GM12865 (cell line): ENCODE results near the gene B3GAT1.

Experiments
- DNase-seq: peaks from one replicate; pipeline ENCODE4 v3.0.0; 2010; ENCODE audit warnings: low read depth
- H3K4me3 ChIP-seq: 2 replicates; pipeline ENCODE4 v1.5.1; 2011; ENCODE audit warnings: mild to moderate bottlenecking, low read depth, low read length, control low read depth
- CTCF ChIP-seq: IDR thresholded peaks from 2 replicates; pipeline ENCODE4 v1.5.1; 2011; ENCODE audit warnings: low read length, control low read depth, low read depth, inconsistent platforms; ENCODE audit not compliant: insufficient read depth; ENCODE audit errors: missing control alignments

Gene B3GAT1

GRCh38 chr11:134405436-134405835, 6.6 kb downstream of the B3GAT1 start:
- no peak overlapping the region for H3K4me3 ChIP-seq
- DNase-seq = no peak
- no peak for TF ChIP-seq CTCF

GRCh38 chr11:134404575-134405341, 7.3 kb downstream of the B3GAT1 start:
- no peak for TF ChIP-seq CTCF
- H3K4me3 ChIP-seq = no peak overlapping the region
- no peak for DNase-seq

- DNase-seq = no peak
- H3K4me3 ChIP-seq = no peak overlapping the region
- TF ChIP-seq CTCF = no peak
Observed at GRCh38 chr11:134402910-134403309, 9.1 kb downstream of the B3GAT1 start.

- DNase-seq = no peak
- H3K4me3 ChIP-seq = no peak overlapping the region
- TF ChIP-seq CTCF = no peak
Observed at GRCh38 chr11:134401825-134402809, 9.9 kb downstream of the B3GAT1 start.

GRCh38 chr11:134399996-134400395, 12.0 kb downstream of the B3GAT1 start:
- DNase-seq = no peak
- no peak for TF ChIP-seq CTCF
- no peak overlapping the region for H3K4me3 ChIP-seq

- TF ChIP-seq CTCF = no peak
- no peak overlapping the region for H3K4me3 ChIP-seq
- DNase-seq = no peak
Observed at GRCh38 chr11:134399293-134399654, 12.8 kb downstream of the B3GAT1 start.
